AG09319 (cell line): ENCODE data around the gene PLTP.
A peak's percentile ranks its signal among the peaks of the same experiment; 100 is the strongest.

ENCODE experiments used
- DNase-seq: peaks from one replicate; pipeline ENCODE4 v3.0.0-alpha.2; 2010; ENCODE audit warnings: low read depth; ENCODE audit errors: extremely low read depth
- TF ChIP-seq, protein P1 (sequence below): IDR thresholded peaks from 2 replicates; pipeline ENCODE4 v1.5.1; 2011; ENCODE audit warnings: low read depth, mild to moderate bottlenecking, inconsistent platforms, low read length, moderate library complexity

PLTP gene

DNA sequence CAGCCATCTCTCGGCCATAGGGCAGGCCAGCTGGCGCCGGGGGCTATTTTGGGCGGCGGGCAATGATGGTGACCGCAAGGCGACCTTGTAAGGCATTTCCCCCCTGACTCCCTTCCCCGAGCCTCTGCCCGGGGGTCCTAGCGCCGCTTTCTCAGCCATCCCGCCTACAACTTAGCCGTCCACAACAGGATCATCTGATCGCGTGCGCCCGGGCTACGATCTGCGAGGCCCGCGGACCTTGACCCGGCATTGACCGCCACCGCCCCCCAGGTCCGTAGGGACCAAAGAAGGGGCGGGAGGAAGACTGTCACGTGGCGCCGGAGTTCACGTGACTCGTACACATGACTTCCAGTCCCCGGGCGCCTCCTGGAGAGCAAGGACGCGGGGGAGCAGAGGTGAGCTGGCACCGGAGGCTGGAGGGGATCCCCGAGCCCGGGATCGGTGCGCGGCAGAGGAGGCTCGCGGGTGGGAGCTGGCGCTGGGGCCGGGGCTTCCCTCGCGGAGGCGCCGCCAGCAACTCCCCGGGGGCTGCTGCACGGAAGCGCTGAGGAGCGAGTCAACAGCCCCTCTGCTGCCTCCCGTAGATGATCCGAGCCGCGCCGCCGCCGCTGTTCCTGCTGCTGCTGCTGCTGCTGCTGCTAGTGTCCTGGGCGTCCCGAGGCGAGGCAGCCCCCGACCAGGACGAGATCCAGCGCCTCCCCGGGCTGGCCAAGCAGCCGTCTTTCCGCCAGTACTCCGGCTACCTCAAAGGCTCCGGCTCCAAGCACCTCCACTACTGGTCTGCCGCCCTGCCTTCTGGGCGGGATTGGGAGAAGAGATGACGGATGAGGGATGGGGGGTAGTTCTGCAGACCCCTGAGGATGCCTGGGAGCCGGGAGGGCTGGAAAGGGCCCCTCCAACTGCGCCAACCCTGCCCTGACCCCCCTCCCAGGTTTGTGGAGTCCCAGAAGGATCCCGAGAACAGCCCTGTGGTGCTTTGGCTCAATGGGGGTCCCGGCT lies 20.7 kb downstream of the PLTP start, which contains the start of the genes CTSA and NEURL2:
CTSA (plus strand) TSS at position 351 of the 999 bp plus-strand sequence; CDS start at position 585, 234 bp downstream.
NEURL2 (minus strand) TSS at position 224 of the 999 bp plus-strand sequence; CDS start at position 7, 217 bp downstream.
- TF ChIP-seq, protein P1, sequence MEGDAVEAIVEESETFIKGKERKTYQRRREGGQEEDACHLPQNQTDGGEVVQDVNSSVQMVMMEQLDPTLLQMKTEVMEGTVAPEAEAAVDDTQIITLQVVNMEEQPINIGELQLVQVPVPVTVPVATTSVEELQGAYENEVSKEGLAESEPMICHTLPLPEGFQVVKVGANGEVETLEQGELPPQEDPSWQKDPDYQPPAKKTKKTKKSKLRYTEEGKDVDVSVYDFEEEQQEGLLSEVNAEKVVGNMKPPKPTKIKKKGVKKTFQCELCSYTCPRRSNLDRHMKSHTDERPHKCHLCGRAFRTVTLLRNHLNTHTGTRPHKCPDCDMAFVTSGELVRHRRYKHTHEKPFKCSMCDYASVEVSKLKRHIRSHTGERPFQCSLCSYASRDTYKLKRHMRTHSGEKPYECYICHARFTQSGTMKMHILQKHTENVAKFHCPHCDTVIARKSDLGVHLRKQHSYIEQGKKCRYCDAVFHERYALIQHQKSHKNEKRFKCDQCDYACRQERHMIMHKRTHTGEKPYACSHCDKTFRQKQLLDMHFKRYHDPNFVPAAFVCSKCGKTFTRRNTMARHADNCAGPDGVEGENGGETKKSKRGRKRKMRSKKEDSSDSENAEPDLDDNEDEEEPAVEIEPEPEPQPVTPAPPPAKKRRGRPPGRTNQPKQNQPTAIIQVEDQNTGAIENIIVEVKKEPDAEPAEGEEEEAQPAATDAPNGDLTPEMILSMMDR: no peak; the same call in 1 of the 2 replicates
- DNase-seq: peak; percentile 91

DNA sequence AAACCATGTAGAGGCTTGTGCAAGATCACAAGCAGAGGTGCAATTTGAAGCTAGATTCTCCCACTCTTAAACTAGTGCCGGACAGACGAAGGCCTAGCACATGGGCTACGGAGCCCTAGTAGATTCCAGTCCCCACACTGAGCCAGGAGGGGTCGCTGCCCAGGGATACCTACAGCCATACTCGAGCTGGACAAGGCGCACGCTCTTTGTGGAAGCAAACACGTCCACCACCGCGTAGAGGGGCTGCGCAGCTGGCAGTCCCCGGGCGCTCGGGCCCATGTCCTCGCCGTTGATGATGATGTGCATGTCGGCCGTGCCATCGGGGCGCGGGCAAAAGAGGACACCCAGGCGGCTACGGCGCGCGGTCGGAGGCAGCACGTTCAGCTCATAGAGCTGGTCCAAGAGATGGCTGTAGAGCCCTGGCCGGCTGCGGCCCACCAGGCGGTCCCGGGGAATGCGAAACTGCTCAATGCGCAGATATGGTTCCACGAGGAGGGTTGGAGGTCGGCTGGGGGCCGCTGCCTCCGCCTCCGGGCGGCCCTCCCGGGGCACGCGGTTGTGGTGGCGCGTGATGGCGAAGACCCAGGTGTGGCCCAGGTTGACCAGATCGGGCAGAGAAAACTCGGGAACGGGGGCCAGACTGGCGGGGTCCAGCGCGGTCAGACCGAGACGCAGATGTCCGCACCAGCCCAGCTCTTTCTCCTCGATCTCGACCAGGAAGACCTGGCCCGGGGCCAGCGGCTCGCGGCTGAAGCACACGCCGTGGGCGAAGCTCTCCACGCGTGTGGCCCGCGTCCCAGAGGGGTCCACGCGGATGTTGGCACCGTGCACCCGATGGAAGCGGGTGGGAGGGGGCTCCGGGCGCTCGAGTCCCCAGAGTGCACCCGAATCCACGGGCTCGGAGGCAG lies 21.6 kb downstream of the PLTP start:
- DNase-seq: peak; percentile 48
- TF ChIP-seq, protein P1: peak; percentile 80

DNA sequence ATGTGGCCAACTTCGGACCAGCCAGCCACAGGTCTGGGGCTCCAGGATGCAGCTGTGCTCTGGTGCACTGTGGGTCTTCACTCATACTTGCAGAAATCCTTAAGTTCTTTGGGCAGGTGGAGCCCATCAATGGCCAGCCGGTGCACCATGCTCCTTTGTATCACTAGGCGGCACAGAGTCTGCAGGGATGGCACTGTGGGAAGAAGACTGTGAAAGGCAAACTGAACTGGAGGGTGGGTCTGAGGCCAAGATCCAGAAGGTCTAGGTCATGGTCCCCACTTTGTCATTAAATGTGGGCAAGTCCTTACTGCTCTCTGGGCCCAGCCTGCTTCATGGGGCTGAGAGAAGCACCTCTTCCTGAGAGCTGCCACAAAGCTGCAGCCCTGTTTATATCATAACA lies 23.3 kb downstream of the PLTP start:
- DNase-seq: no peak

DNA sequence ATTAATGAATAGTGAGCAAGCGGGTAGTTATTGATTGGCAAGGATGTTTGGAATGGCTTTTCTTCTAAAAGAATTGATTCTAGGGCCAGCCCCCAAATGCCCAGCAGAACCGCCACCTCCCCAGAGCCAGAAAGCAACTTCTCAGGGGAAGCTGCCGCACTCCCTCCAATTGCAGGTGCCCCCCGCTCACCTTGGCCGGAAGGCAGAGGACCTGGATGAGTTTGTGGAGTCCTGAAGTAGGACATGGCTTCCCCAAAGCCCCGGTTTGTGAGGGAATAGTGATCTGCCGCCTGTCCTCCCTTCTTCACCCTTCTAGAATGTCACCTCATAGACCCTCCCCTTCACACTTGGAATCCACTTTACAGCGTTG lies 24.6 kb downstream of the PLTP start, which contains the start of gene SPATA25:
SPATA25 (minus strand) TSS at position 277 of the 370 bp plus-strand sequence; CDS start at position 245, 32 bp downstream.
- TF ChIP-seq, protein P1: no peak
- DNase-seq: no peak

More for the DNA sequence above, 23.3 kb downstream of the PLTP start:
- TF ChIP-seq, protein P1: no peak

DNA sequence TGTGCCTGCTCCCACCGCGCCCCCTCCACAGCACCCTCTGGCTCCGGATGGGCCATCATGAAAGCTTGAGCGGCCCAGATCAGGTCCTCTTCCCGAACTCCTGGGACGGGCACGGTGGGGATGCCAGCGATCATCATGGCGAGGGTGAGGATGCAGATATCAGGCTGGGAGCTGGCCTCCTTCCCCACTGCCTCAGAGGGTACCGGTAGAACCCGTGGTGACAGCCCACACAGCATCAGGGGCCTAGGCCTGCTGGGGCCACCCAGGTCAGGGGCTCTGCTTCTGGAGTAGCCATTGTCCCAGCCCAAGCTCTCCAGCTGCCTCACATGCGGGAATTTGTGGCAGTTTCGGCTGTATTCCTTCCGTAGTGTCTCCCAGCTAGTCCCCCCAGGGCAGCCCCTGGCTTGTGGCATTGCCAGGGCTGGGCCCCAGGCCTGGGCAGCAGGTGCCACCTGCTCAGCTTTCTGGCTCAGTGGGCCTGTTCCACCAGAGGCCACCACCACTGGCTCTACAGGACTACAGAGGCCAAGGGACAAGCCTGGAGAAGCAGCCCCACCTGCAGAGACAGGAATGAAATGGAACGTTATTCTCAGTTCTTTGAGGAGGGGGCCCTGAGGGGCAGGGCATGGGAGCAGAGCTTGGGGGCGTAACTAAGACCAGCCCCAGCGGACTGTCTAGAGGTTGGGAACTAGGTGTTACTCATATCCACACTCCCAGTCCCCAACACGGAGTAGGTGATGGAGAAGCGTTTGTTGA lies 25.2 kb downstream of the PLTP start:
- no peak for DNase-seq
- TF ChIP-seq, protein P1: no peak

DNA sequence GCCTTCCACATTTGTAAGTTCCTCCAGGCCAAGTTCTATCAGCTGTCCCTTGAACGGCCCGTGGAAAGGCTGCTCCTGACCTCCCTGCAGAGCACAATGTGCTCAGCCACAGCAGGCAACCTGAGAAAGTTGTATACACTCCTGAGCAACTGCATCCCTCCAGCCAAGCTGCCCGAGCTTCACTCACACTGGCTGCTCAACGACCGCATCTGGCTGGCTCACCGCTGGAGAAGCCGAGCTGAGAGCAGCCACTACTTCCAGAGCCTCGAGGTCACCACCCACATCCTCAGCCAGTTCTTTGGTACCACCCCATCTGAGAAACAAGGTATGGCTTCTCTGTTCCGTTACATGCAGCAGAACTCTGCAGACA lies 28.9 kb downstream of the PLTP start:
- TF ChIP-seq, protein P1: no peak
- no peak for DNase-seq
